Measurements from ENCODE around the gene CHRNG.
"Not testable (repeated sequence)": the region's sequence is repeated elsewhere in the genome, so short reads cannot be mapped to it uniquely, and the experiment has no call there.

Gene CHRNG

DNA sequence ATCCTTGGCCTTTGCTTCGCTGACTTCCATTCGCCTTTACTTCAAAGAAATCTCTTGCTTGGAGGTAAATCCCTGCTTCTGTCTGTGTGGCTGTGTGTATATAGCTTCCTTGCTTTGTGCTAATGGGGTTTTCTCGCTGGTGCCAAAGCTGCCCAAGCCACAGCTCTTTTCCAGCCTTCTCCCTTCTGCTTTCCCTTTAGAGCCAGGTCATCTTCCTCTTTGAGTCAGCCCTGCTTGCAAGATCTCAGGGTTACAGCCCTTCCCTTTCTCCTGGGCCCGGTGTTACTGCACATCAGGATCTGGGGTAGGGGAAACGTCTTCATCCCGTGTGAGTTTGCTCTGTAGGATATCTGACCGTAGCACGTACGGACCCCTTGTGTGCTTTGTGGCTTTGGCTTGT lies 30.0 kb downstream of the CHRNG start:
- TF ChIP-seq, protein P1, sequence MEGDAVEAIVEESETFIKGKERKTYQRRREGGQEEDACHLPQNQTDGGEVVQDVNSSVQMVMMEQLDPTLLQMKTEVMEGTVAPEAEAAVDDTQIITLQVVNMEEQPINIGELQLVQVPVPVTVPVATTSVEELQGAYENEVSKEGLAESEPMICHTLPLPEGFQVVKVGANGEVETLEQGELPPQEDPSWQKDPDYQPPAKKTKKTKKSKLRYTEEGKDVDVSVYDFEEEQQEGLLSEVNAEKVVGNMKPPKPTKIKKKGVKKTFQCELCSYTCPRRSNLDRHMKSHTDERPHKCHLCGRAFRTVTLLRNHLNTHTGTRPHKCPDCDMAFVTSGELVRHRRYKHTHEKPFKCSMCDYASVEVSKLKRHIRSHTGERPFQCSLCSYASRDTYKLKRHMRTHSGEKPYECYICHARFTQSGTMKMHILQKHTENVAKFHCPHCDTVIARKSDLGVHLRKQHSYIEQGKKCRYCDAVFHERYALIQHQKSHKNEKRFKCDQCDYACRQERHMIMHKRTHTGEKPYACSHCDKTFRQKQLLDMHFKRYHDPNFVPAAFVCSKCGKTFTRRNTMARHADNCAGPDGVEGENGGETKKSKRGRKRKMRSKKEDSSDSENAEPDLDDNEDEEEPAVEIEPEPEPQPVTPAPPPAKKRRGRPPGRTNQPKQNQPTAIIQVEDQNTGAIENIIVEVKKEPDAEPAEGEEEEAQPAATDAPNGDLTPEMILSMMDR (IDR thresholded peaks at IDR 0.05; ENCODE audit: low read length, missing control alignments): no peak
- no peak for DNase-seq (ENCODE audit: low read depth)
- no peak overlapping the region for H3K4me3 ChIP-seq (replicated peaks; ENCODE audit: low read depth, low read length)

DNA sequence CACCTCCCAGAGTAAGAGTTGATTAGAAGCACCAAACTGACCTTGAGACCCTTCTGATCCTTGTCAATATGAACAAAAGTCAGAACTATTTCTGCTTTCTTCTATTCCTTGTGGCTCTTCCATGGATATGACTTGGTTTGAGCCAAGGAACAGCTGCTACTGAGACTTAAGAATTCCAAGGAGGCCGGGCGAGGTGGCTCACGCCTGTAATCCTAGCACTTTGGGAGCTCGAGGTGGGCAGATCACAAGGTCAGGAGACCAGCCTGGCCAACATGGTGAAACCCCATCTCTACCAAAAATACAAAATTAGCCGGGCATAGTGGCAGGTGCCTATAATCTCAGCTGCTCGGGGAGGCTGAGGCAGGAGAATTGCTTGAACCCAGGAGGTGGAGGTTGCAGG lies 31.0 kb downstream of the CHRNG start:
- DNase-seq (ENCODE audit: low read depth); H3K4me3 ChIP-seq (replicated peaks; ENCODE audit: low read depth, low read length): not testable (repeated sequence)

DNA sequence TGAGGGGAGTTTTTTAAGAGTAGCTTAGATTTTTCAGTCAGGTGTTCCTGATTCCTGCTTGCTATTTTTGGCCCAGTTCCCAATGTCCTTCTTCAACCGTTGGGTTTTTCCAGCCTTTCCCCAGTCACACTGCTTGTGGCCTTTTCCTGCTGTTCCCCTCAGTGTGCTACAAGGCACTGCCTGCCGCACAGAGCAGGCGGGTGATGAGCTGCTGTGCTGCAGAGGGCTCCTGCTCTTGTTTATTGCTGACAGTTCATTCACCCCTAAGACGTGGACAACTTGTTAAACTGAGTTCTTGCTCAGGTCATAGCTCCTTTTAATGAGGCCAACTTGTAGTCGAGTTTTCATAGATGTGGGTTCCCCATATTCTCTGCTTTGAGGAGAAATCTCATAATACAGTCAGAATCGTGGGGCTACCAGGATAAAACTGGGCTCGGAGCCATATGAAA lies 31.6 kb downstream of the CHRNG start:
- H3K4me3 ChIP-seq (replicated peaks; ENCODE audit: low read depth, low read length): no peak overlapping the region
- no peak for DNase-seq (ENCODE audit: low read depth)
- TF ChIP-seq, protein P1 (IDR thresholded peaks at IDR 0.05; ENCODE audit: low read length, missing control alignments): no peak

DNA sequence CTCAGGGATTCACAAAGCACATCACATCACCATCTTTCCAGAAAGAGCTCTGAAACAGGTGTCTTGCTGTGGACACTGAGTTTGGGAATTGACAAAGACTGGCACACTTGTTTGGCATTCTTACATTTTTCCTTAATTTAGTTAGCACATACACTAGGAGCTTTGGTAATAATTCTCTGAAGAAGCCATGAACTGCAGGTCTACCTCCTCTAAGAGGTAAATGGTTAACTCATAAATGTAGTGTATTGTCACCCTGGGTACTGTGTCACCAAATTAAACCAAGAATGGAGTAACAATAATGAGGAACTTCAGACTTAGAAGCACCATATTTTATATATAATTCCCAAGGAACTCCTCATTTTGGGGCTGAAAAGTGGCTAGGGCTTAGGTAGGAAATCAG lies 33.5 kb downstream of the CHRNG start:
- no peak overlapping the region for H3K4me3 ChIP-seq (replicated peaks; ENCODE audit: low read depth, low read length)
- no peak for DNase-seq (ENCODE audit: low read depth)
- TF ChIP-seq, protein P1 (IDR thresholded peaks at IDR 0.05; ENCODE audit: low read length, missing control alignments): no peak

GRCh38 chr2:232573771-232574435 lies 34.4 kb downstream of the CHRNG start:
- H3K4me3 ChIP-seq (replicated peaks; ENCODE audit: low read depth, low read length): no peak overlapping the region

GRCh38 chr2:232574674-232575403 lies 35.3 kb downstream of the CHRNG start:
- TF ChIP-seq, protein P1 (IDR thresholded peaks at IDR 0.05; ENCODE audit: low read length, missing control alignments): no peak
- DNase-seq (ENCODE audit: low read depth): no peak
- H3K4me3 ChIP-seq (replicated peaks; ENCODE audit: low read depth, low read length): no peak overlapping the region

More at GRCh38 chr2:232573771-232574435, 34.4 kb downstream of the CHRNG start:
- TF ChIP-seq, protein P1 (IDR thresholded peaks at IDR 0.05; ENCODE audit: low read length, missing control alignments): no peak
- no peak for DNase-seq (ENCODE audit: low read depth)

GRCh38 chr2:232575404-232575746 lies 35.9 kb downstream of the CHRNG start:
- TF ChIP-seq, protein P1 (IDR thresholded peaks at IDR 0.05; ENCODE audit: low read length, missing control alignments): no peak
- no peak for DNase-seq (ENCODE audit: low read depth)
- no peak overlapping the region for H3K4me3 ChIP-seq (replicated peaks; ENCODE audit: low read depth, low read length)
